ENCODE results near the gene MPLKIP.

The MPLKIP gene

DNA sequence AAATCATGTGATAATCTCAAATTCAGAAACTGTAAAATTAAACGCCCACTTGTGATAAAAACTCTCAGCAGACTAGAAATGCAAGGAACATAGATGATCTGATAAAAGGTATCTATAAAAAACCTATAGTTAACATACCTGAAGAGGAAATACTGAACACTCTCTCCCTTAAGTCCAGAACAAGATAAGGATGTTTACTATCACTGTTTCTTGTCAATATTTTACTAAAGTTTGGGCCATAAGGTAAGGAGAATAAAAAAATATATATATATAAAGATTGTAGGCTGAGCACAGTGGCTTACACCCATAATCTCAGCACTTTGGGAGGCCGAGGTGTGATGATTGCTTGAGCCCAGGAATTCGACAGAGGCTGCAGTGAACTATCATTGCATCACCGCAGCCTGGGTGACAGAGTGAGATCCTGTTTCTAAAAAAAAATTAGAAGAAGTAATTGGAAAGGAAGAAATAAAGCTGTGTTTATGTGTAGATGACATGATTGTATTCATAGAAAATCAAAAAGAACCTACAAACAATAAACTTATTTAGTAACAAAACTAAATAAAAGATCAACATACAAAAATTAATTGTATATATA lies 28.4 kb downstream of the MPLKIP start:
- Histone ChIP-seq H3K14ac (ENCODE audit: low read length) (no peak overlapping the region), H3K27me3 (ENCODE audit: control insufficient read depth in 3 of 3, insufficient read depth in 3 of 3, low read depth in 1 of 3, low read length in 3 of 3) (no peaks in the 10 kb centered on the region), H2AK5ac (ENCODE audit: low read depth, low read length) (no peak overlapping the region), H3K27ac (replicated peaks; ENCODE audit: low read length) (no peak overlapping the region), H4K8ac (ENCODE audit: low read depth, low read length) (no peak overlapping the region), H2BK15ac (ENCODE audit: low read length) (no peak overlapping the region), H3K9ac (ENCODE audit: low read depth, low read length, poor library complexity) (no peak overlapping the region), H3K4me3 (ENCODE audit: low read length in 2 of 2) (no peak overlapping the region), H3K36me3 (replicated peaks in 1 of 2; ENCODE audit: control insufficient read depth in 2 of 2, insufficient read depth in 2 of 2, low read length in 2 of 2) (no peaks in the 10 kb centered on the region), H3K9me3 (replicated peaks in 1 of 2; ENCODE audit: control insufficient read depth in 2 of 2, insufficient read depth in 1 of 2, low read depth in 1 of 2, low read length in 2 of 2) (no peaks in the 10 kb centered on the region), H3K79me1 (ENCODE audit: low read depth, low read length) (no peaks in the 10 kb centered on the region), H3K23ac (ENCODE audit: low read depth, low read length, poor library complexity) (no peak overlapping the region), H3K18ac (ENCODE audit: low read length) (no peak overlapping the region), H2BK120ac (ENCODE audit: low read depth, low read length) (no peak overlapping the region), H2BK12ac (ENCODE audit: low read length) (no peak overlapping the region), H2AFZ (ENCODE audit: low read length) (no peak overlapping the region), H3K4me2 (ENCODE audit: insufficient read depth, low read length, poor library complexity, severe bottlenecking) (no peak overlapping the region), H2BK5ac (ENCODE audit: low read length) (no peak overlapping the region), H3K4me1 (ENCODE audit: control insufficient read depth in 2 of 2, insufficient read depth in 1 of 2, low read depth in 1 of 2, low read length in 2 of 2) (no peaks in the 10 kb centered on the region), H4K91ac (ENCODE audit: low read depth, low read length, poor library complexity) (no peak overlapping the region), H3K4ac (ENCODE audit: low read length) (no peak overlapping the region)
- no CpG with 5 or more reads among the region's 4 CpGs for WGBS, 2 donors (ENCODE audit: extremely low coverage in 2 of 2, insufficient read length in 2 of 2, insufficient replicate concordance in 1 of 2)
- no peak for DNase-seq (ENCODE audit: low spot score)

DNA sequence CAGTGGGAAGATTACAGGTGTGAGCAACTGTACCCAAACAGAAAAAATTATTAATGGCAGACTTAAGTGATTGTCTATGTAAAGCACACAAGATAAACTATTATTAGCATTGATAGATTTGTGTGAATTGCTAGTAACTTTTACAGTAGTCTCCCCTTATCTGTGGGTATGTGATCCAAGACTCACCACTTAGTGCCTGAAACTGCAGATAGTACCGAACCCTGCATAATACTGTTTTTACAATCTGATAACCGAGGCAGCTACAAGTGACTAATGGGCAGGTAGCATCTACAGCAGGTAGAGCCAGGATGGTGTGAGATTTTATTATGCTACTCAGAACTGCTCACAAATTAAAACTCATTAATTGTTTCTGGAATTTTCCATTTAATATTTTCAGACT lies 31.5 kb downstream of the MPLKIP start:
- peaks cover 0 to 1% of the 10 kb centered on the region in 2 donors for H3K36me3 ChIP-seq (replicated peaks in 1 of 2; ENCODE audit: control insufficient read depth in 2 of 2, insufficient read depth in 2 of 2, low read length in 2 of 2)
- H2BK12ac ChIP-seq (ENCODE audit: low read length) = no peak overlapping the region
- no peak for DNase-seq (ENCODE audit: low spot score)
- H3K4ac ChIP-seq (ENCODE audit: low read length) = no peak overlapping the region
- H3K23ac ChIP-seq (ENCODE audit: low read depth, low read length, poor library complexity) = no peak overlapping the region
- no peak overlapping the region for H2AK5ac ChIP-seq (ENCODE audit: low read depth, low read length)
- no peak overlapping the region for H2BK15ac ChIP-seq (ENCODE audit: low read length)
- H3K79me1 ChIP-seq (ENCODE audit: low read depth, low read length) = no peaks in the 10 kb centered on the region
- no peak overlapping the region for H3K14ac ChIP-seq (ENCODE audit: low read length)
- H2BK120ac ChIP-seq (ENCODE audit: low read depth, low read length) = no peak overlapping the region
- no peaks in the 10 kb centered on the region for H3K9me3 ChIP-seq (replicated peaks in 1 of 2; ENCODE audit: control insufficient read depth in 2 of 2, insufficient read depth in 1 of 2, low read depth in 1 of 2, low read length in 2 of 2)
- no peaks in the 10 kb centered on the region for H3K4me1 ChIP-seq (ENCODE audit: control insufficient read depth in 2 of 2, insufficient read depth in 1 of 2, low read depth in 1 of 2, low read length in 2 of 2)
- no peak overlapping the region for H3K18ac ChIP-seq (ENCODE audit: low read length)
- no peak overlapping the region for H3K27ac ChIP-seq (replicated peaks; ENCODE audit: low read length)
- H2BK5ac ChIP-seq (ENCODE audit: low read length) = no peak overlapping the region
- H4K91ac ChIP-seq (ENCODE audit: low read depth, low read length, poor library complexity) = no peak overlapping the region
- no CpG with 5 or more reads among the region's 2 CpGs for WGBS, 2 donors (ENCODE audit: extremely low coverage in 2 of 2, insufficient read length in 2 of 2, insufficient replicate concordance in 1 of 2)
- H4K8ac ChIP-seq (ENCODE audit: low read depth, low read length) = no peak overlapping the region
- no peak overlapping the region for H3K4me2 ChIP-seq (ENCODE audit: insufficient read depth, low read length, poor library complexity, severe bottlenecking)
- H3K4me3 ChIP-seq (ENCODE audit: low read length in 2 of 2) = no peak overlapping the region
- H2AFZ ChIP-seq (ENCODE audit: low read length) = no peak overlapping the region
- H3K9ac ChIP-seq (ENCODE audit: low read depth, low read length, poor library complexity) = no peak overlapping the region
- H3K27me3 ChIP-seq (ENCODE audit: control insufficient read depth in 3 of 3, insufficient read depth in 3 of 3, low read depth in 1 of 3, low read length in 3 of 3) = no peaks in the 10 kb centered on the region

DNA sequence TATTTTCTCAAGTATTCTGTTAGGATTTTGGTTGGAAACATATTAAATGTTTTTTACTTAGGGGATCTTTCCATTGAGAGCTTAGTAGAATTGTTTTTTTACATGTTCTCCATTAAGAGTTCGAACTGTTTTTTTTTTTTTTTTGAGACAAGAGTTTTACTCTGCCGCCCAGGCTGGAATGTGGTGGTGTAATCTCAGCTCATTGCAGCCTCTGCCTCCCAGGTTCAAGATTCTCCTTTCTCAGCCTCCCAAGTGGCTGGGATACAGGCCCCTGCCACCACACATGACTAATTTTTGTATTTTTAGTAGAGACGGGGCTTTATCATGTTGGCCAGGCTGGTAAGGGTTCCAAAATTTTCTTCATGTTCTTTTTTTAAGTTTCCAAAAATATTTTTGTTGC lies 33.2 kb downstream of the MPLKIP start:
- no peaks in the 10 kb centered on the region for H3K79me1 ChIP-seq (ENCODE audit: low read depth, low read length)

DNA sequence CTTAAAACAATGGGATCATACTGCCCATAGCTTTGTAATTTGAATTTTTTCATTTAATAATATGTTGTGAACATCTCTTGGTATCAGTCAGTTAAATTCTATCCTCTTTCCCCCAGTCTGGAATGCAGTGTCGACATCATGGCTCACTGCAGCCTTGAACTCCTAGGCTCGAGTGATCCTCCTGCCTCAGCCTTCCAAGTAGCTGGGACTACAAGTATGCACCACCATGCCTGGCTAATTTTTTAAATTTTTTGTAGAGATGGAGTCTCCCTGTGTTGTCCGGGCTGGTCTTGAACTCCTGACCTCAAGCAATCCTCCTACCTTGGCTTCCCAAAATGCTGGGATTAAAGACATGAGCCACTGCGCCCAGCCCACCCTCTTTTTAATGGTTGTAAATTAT lies 34.6 kb downstream of the MPLKIP start:
- DNase-seq (ENCODE audit: low spot score) = no peak
- Histone ChIP-seq H3K9ac (ENCODE audit: low read depth, low read length, poor library complexity) (no peak overlapping the region), H3K23ac (ENCODE audit: low read depth, low read length, poor library complexity) (no peak overlapping the region), H3K4ac (ENCODE audit: low read length) (no peak overlapping the region), H2BK5ac (ENCODE audit: low read length) (no peak overlapping the region), H3K36me3 (replicated peaks in 1 of 2; ENCODE audit: control insufficient read depth in 2 of 2, insufficient read depth in 2 of 2, low read length in 2 of 2) (peaks cover 0 to 32% of the 10 kb centered on the region in 2 donors), H3K27me3 (ENCODE audit: control insufficient read depth in 3 of 3, insufficient read depth in 3 of 3, low read depth in 1 of 3, low read length in 3 of 3) (no peaks in the 10 kb centered on the region), H3K27ac (replicated peaks; ENCODE audit: low read length) (no peak overlapping the region), H3K9me3 (replicated peaks in 1 of 2; ENCODE audit: control insufficient read depth in 2 of 2, insufficient read depth in 1 of 2, low read depth in 1 of 2, low read length in 2 of 2) (no peaks in the 10 kb centered on the region), H4K8ac (ENCODE audit: low read depth, low read length) (no peak overlapping the region), H3K18ac (ENCODE audit: low read length) (no peak overlapping the region), H2BK12ac (ENCODE audit: low read length) (no peak overlapping the region), H3K4me3 (ENCODE audit: low read length in 2 of 2) (no peak overlapping the region), H3K4me2 (ENCODE audit: insufficient read depth, low read length, poor library complexity, severe bottlenecking) (no peak overlapping the region), H2AFZ (ENCODE audit: low read length) (no peak overlapping the region), H2AK5ac (ENCODE audit: low read depth, low read length) (no peak overlapping the region), H3K4me1 (ENCODE audit: control insufficient read depth in 2 of 2, insufficient read depth in 1 of 2, low read depth in 1 of 2, low read length in 2 of 2) (no peaks in the 10 kb centered on the region), H2BK15ac (ENCODE audit: low read length) (no peak overlapping the region), H4K91ac (ENCODE audit: low read depth, low read length, poor library complexity) (no peak overlapping the region), H2BK120ac (ENCODE audit: low read depth, low read length) (no peak overlapping the region), H3K14ac (ENCODE audit: low read length) (no peak overlapping the region), H3K79me1 (ENCODE audit: low read depth, low read length) (no peaks in the 10 kb centered on the region)
- WGBS, 2 donors (ENCODE audit: extremely low coverage in 2 of 2, insufficient read length in 2 of 2, insufficient replicate concordance in 1 of 2) = no CpG with 5 or more reads among the region's 4 CpGs

More for the DNA sequence above, 33.2 kb downstream of the MPLKIP start:
- Histone ChIP-seq H3K18ac (ENCODE audit: low read length) (no peak overlapping the region), H2BK120ac (ENCODE audit: low read depth, low read length) (no peak overlapping the region), H4K91ac (ENCODE audit: low read depth, low read length, poor library complexity) (no peak overlapping the region), H3K14ac (ENCODE audit: low read length) (no peak overlapping the region), H3K36me3 (replicated peaks in 1 of 2; ENCODE audit: control insufficient read depth in 2 of 2, insufficient read depth in 2 of 2, low read length in 2 of 2) (peaks cover 0 to 18% of the 10 kb centered on the region in 2 donors), H2BK5ac (ENCODE audit: low read length) (no peak overlapping the region), H3K27me3 (ENCODE audit: control insufficient read depth in 3 of 3, insufficient read depth in 3 of 3, low read depth in 1 of 3, low read length in 3 of 3) (no peaks in the 10 kb centered on the region), H3K9me3 (replicated peaks in 1 of 2; ENCODE audit: control insufficient read depth in 2 of 2, insufficient read depth in 1 of 2, low read depth in 1 of 2, low read length in 2 of 2) (no peaks in the 10 kb centered on the region), H3K4me1 (ENCODE audit: control insufficient read depth in 2 of 2, insufficient read depth in 1 of 2, low read depth in 1 of 2, low read length in 2 of 2) (no peaks in the 10 kb centered on the region), H3K4ac (ENCODE audit: low read length) (no peak overlapping the region), H2AK5ac (ENCODE audit: low read depth, low read length) (no peak overlapping the region), H2AFZ (ENCODE audit: low read length) (no peak overlapping the region), H4K8ac (ENCODE audit: low read depth, low read length) (no peak overlapping the region), H3K4me2 (ENCODE audit: insufficient read depth, low read length, poor library complexity, severe bottlenecking) (no peak overlapping the region), H3K27ac (replicated peaks; ENCODE audit: low read length) (no peak overlapping the region), H3K9ac (ENCODE audit: low read depth, low read length, poor library complexity) (no peak overlapping the region), H2BK12ac (ENCODE audit: low read length) (no peak overlapping the region), H3K4me3 (ENCODE audit: low read length in 2 of 2) (no peak overlapping the region), H2BK15ac (ENCODE audit: low read length) (no peak overlapping the region), H3K23ac (ENCODE audit: low read depth, low read length, poor library complexity) (no peak overlapping the region)
- DNase-seq (ENCODE audit: low spot score) = no peak
- no CpG with 5 or more reads among the region's 3 CpGs for WGBS, 2 donors (ENCODE audit: extremely low coverage in 2 of 2, insufficient read length in 2 of 2, insufficient replicate concordance in 1 of 2)

All from neuronal stem cell (in vitro differentiated cells).